Islet precursor cell (in vitro differentiated cells): ENCODE data around the gene TAF9.
A peak's percentile ranks its signal among the peaks of the same experiment; 100 is the strongest.
"Not testable (repeated sequence)": the region's sequence is repeated elsewhere in the genome, so short reads cannot be mapped to it uniquely, and the experiment has no call there.

Source experiments
- DNase-seq: peaks from one replicate; pipeline ENCODE4 v3.0.0-alpha.2; 2018

Gene TAF9

GRCh38 chr5:69369340-69370121 is at the start of gene TAF9, which contains the start of the genes AK6 and RAD17:
Gene TAF9, minus strand, starts transcription at chr5:69369520. Its CDS starts 3,783 bp downstream, at chr5:69365737.
Gene AK6, minus strand, starts transcription at chr5:69369520. Its CDS starts 30 bp downstream, at chr5:69369490.
Gene RAD17, plus strand, starts transcription at chr5:69369818. Its CDS starts 2,391 bp downstream, at chr5:69372209.
- peak; percentile 96 for DNase-seq

GRCh38 chr5:69418554-69418953 is 49.2 kb upstream of the TAF9 start:
- DNase-seq: no peak

GRCh38 chr5:69416699-69417098 is 47.4 kb upstream of the TAF9 start:
- no peak for DNase-seq

GRCh38 chr5:69416180-69416579 is 46.9 kb upstream of the TAF9 start:
- no peak for DNase-seq

- DNase-seq: peak; percentile 69
These were observed 46.3 kb upstream of the TAF9 start for GRCh38 chr5:69415584-69415958.

- peak; percentile 95 for DNase-seq
These were observed 45.7 kb upstream of the TAF9 start, which contains the start of gene MARVELD2 for GRCh38 chr5:69414885-69415583. Gene MARVELD2, plus strand, starts transcription at chr5:69415116. Its CDS starts 4,270 bp downstream, at chr5:69419386.

GRCh38 chr5:69404659-69405330 is 35.5 kb upstream of the TAF9 start:
- DNase-seq: no peak

- DNase-seq: no peak
These were observed 9.1 kb upstream of the TAF9 start for GRCh38 chr5:69378376-69378775.

- no peak for DNase-seq
These were observed 5.7 kb upstream of the TAF9 start for GRCh38 chr5:69374911-69375446.

GRCh38 chr5:69372394-69372793 is 3.1 kb upstream of the TAF9 start:
- DNase-seq: no peak

GRCh38 chr5:69370335-69370734 is 1.0 kb upstream of the TAF9 start:
- not testable (repeated sequence) for DNase-seq

- no peak for DNase-seq
These were observed 621 bp downstream of the TAF9 start for GRCh38 chr5:69368458-69369339.

- no peak for DNase-seq
These were observed 1.5 kb downstream of the TAF9 start for GRCh38 chr5:69367697-69368279.

- DNase-seq: no peak
These were observed 4.5 kb downstream of the TAF9 start for GRCh38 chr5:69364850-69365249.

GRCh38 chr5:69364414-69364813 is 4.9 kb downstream of the TAF9 start:
- no peak for DNase-seq

GRCh38 chr5:69360442-69360841 is 8.9 kb downstream of the TAF9 start:
- no peak for DNase-seq

GRCh38 chr5:69359699-69360098 is 9.6 kb downstream of the TAF9 start:
- DNase-seq: no peak

- DNase-seq: no peak
These were observed 18.7 kb downstream of the TAF9 start for GRCh38 chr5:69350664-69351063.

GRCh38 chr5:69343083-69343482 is 26.2 kb downstream of the TAF9 start:
- no peak for DNase-seq

GRCh38 chr5:69341520-69342161 is 27.7 kb downstream of the TAF9 start:
- DNase-seq: no peak

- no peak for DNase-seq
These were observed 33.9 kb downstream of the TAF9 start for GRCh38 chr5:69335341-69335935.
